Measurements from ENCODE around the gene ADARB1. TPM values are rescaled to one million over a fixed set of nuclear protein-coding genes. Genes with fewer than 3 reads are reported as not detected.
"Not testable (repeated sequence)": the region's sequence is repeated elsewhere in the genome, so short reads cannot be mapped to it uniquely, and the experiment has no call there.

Gene ADARB1
- polyA plus RNA-seq, 1 donor (not counting 4 experiments of a cell fraction or from before 2014, with no cell fraction given), result 13.0 TPM

DNA sequence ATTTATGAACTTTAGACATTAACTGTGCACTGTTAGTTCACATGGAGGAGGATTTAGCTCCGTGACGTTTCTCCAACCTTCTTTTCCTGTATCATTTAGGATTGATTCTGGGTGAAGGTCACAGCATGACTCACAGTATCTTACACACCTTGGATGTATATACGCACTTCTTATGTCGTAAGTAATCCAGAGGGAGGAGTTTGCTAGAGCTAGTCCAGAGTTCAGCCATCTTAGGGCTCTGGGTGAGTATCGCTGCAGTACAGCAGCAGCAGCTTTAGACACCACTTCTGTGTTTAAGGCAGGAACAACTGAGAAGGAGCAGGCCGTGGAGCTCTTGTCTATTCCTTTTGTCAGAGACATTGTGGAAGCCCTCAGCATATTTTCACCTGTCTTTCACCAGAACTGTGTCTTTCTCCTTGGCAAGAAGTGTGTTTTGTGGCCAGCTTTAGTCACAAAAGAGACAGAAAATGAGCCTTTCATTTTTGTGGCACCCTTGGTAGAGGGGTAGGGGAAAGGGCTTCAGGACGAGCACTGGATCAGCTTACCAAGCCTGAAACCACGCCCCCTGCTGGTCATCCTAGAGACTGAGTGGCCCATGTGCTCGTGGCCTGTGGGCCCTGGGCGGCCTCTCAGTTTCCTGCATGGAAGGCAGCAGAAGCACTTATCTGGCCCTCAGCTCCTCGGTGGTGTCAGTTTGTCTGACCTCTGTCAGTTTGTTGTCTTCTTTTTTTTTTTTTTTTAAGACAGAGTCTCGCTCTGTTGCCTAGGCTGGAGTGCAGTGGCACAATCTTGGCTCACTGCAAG is 64.0 kb downstream of the ADARB1 start:
- dilution Hi-C loops (cut with MboI; ENCODE audit: extremely low pct_ligation_motif_present, low sequenced_read_pairs), result loop anchor here (10.0 kb wide), 1 partner anchor 194 kb away; the partner anchor contains the start of gene SLX9
- no peaks in the 10 kb centered on the region for H3K9me3 ChIP-seq (ENCODE audit: control insufficient read depth, low read depth, low read length)
- no peaks in the 10 kb centered on the region for H3K9me1 ChIP-seq (ENCODE audit: control insufficient read depth, extremely low read depth, insufficient read depth, low read length)
- no peak overlapping the region for H3K4me3 ChIP-seq (ENCODE audit: control insufficient read depth in 2 of 3, extremely low read depth in 1 of 3, insufficient read depth in 2 of 3, low read depth in 1 of 3, low read length in 3 of 3)
- no peak overlapping the region for H3K4me2 ChIP-seq (ENCODE audit: control insufficient read depth, extremely low read depth, insufficient read depth, low read depth, low read length)
- no peak overlapping the region for H2AFZ ChIP-seq (ENCODE audit: control insufficient read depth, low read length)
- DNase-seq (ENCODE audit: low read depth, low spot score) (no peak), FAIRE-seq (no peak)
- peak; percentile 82 to 87 (median 83) for TF ChIP-seq CTCF (optimal IDR thresholded peaks at IDR 0.05 in 1 of 3, IDR thresholded peaks at IDR 0.05 in 1 of 3, conservative IDR thresholded peaks at IDR 0.05 in 1 of 3; ENCODE audit: extremely low read depth in 1 of 3, insufficient read depth in 2 of 3, low read length in 3 of 3)
- TF ChIP-seq EZH2 (IDR thresholded peaks at IDR 0.05; ENCODE audit: low read length), result no peak
- no peak overlapping the region for H3K9ac ChIP-seq (ENCODE audit: control insufficient read depth, extremely low read depth, insufficient read depth, low read length)
- H3K27ac ChIP-seq (ENCODE audit: control insufficient read depth, insufficient read depth, low read length), result no peak overlapping the region
- H3K4me1 ChIP-seq (ENCODE audit: control insufficient read depth, extremely low read depth, insufficient read depth, low read length), result no peaks in the 10 kb centered on the region
- no peaks in the 10 kb centered on the region for H4K20me1 ChIP-seq (ENCODE audit: control insufficient read depth, extremely low read depth, insufficient read depth, low read length)
- no peaks in the 10 kb centered on the region for H3K27me3 ChIP-seq (ENCODE audit: control insufficient read depth, extremely low read depth, insufficient read depth, low read length)
- H3K79me2 ChIP-seq (ENCODE audit: control insufficient read depth, insufficient read depth, low read length), result no peaks in the 10 kb centered on the region
- H3K36me3 ChIP-seq (ENCODE audit: control insufficient read depth in 2 of 2, extremely low read depth in 1 of 2, insufficient read depth in 2 of 2, low read length in 2 of 2), result peaks cover 4 to 19% of the 10 kb centered on the region in 2 experiments

- H3K9me1 ChIP-seq (ENCODE audit: control insufficient read depth, extremely low read depth, insufficient read depth, low read length); H3K4me3 ChIP-seq (ENCODE audit: control insufficient read depth in 2 of 3, extremely low read depth in 1 of 3, insufficient read depth in 2 of 3, low read depth in 1 of 3, low read length in 3 of 3); H3K4me1 ChIP-seq (ENCODE audit: control insufficient read depth, extremely low read depth, insufficient read depth, low read length); FAIRE-seq; H4K20me1 ChIP-seq (ENCODE audit: control insufficient read depth, extremely low read depth, insufficient read depth, low read length); H3K79me2 ChIP-seq (ENCODE audit: control insufficient read depth, insufficient read depth, low read length); H3K27me3 ChIP-seq (ENCODE audit: control insufficient read depth, extremely low read depth, insufficient read depth, low read length); DNase-seq (ENCODE audit: low read depth, low spot score); H2AFZ ChIP-seq (ENCODE audit: control insufficient read depth, low read length); H3K27ac ChIP-seq (ENCODE audit: control insufficient read depth, insufficient read depth, low read length); H3K4me2 ChIP-seq (ENCODE audit: control insufficient read depth, extremely low read depth, insufficient read depth, low read depth, low read length); H3K9ac ChIP-seq (ENCODE audit: control insufficient read depth, extremely low read depth, insufficient read depth, low read length); H3K9me3 ChIP-seq (ENCODE audit: control insufficient read depth, low read depth, low read length): not testable (repeated sequence)
- dilution Hi-C loops (cut with MboI; ENCODE audit: extremely low pct_ligation_motif_present, low sequenced_read_pairs), result loop anchor here (10.0 kb wide), 1 partner anchor 194 kb away; the partner anchor contains the start of gene SLX9
- H3K36me3 ChIP-seq (ENCODE audit: control insufficient read depth in 2 of 2, extremely low read depth in 1 of 2, insufficient read depth in 2 of 2, low read length in 2 of 2), result peaks cover 5 to 18% of the 10 kb centered on the region in 2 experiments
Observed at GRCh38 chr21:45139003-45139360, 64.6 kb downstream of the ADARB1 start.
